Measurements from ENCODE around the gene PHF2. TPM values are rescaled to one million over a fixed set of nuclear protein-coding genes. Genes with fewer than 3 reads are reported as not detected.

PHF2 gene
- total RNA-seq, 2 donors from 2014 or later: 24.7 to 29.3 TPM

GRCh38 chr9:93686127-93686879 lies 109.9 kb downstream of the PHF2 start:
- TF ChIP-seq CTCF (IDR thresholded peaks at IDR 0.05): no peak
- no peak for DNase-seq (ENCODE audit: low spot score)

GRCh38 chr9:93686880-93687236 lies 110.5 kb downstream of the PHF2 start:
- TF ChIP-seq CTCF (IDR thresholded peaks at IDR 0.05): no peak
- no peaks in the 10 kb centered on the region for H3K27me3 ChIP-seq
- H3K27ac ChIP-seq: no peak overlapping the region
- no peaks in the 10 kb centered on the region for H3K4me1 ChIP-seq
- H3K4me3 ChIP-seq: no peak overlapping the region
- H3K9me3 ChIP-seq: peaks cover 12 to 37% of the 10 kb centered on the region in 2 donors
- no peaks in the 10 kb centered on the region for H3K36me3 ChIP-seq
- DNase-seq (ENCODE audit: low spot score): peak; percentile 28

More at GRCh38 chr9:93686127-93686879, 109.9 kb downstream of the PHF2 start:
- no peak overlapping the region for H3K4me3 ChIP-seq
- H3K4me1 ChIP-seq: no peaks in the 10 kb centered on the region
- H3K27ac ChIP-seq: no peak overlapping the region
- no peaks in the 10 kb centered on the region for H3K36me3 ChIP-seq
- H3K27me3 ChIP-seq: no peaks in the 10 kb centered on the region
- H3K9me3 ChIP-seq: peaks cover 11 to 32% of the 10 kb centered on the region in 2 donors

- Histone ChIP-seq H3K4me1 (no peaks in the 10 kb centered on the region), H3K27ac (no peak overlapping the region), H3K4me3 (no peak overlapping the region), H3K9me3 (peaks cover 12 to 44% of the 10 kb centered on the region in 2 donors), H3K27me3 (no peaks in the 10 kb centered on the region), H3K36me3 (no peaks in the 10 kb centered on the region)
- no peak for DNase-seq (ENCODE audit: low spot score)
- no peak for TF ChIP-seq CTCF (IDR thresholded peaks at IDR 0.05)
Measured at GRCh38 chr9:93690618-93691017, 114.2 kb downstream of the PHF2 start.

GRCh38 chr9:93693129-93693528 lies 116.7 kb downstream of the PHF2 start:
- H3K36me3 ChIP-seq: no peaks in the 10 kb centered on the region
- H3K4me3 ChIP-seq: no peak overlapping the region
- no peak for TF ChIP-seq CTCF (IDR thresholded peaks at IDR 0.05)
- no peaks in the 10 kb centered on the region for H3K4me1 ChIP-seq
- no peak overlapping the region for H3K27ac ChIP-seq
- peaks cover 12 to 41% of the 10 kb centered on the region in 2 donors for H3K9me3 ChIP-seq
- DNase-seq (ENCODE audit: low spot score): no peak
- no peaks in the 10 kb centered on the region for H3K27me3 ChIP-seq

- peaks cover 0 to 6% of the 10 kb centered on the region in 2 donors for H3K9me3 ChIP-seq
- H3K4me1 ChIP-seq: no peaks in the 10 kb centered on the region
- no peak overlapping the region for H3K4me3 ChIP-seq
- H3K27ac ChIP-seq: no peak overlapping the region
- H3K27me3 ChIP-seq: no peaks in the 10 kb centered on the region
- no peak for TF ChIP-seq CTCF (IDR thresholded peaks at IDR 0.05)
- H3K36me3 ChIP-seq: no peaks in the 10 kb centered on the region
- peak; percentile 36 for DNase-seq (ENCODE audit: low spot score)
Measured at GRCh38 chr9:93697352-93698139, 121.2 kb downstream of the PHF2 start.
